MG63 (cell line): ENCODE data around the gene LRRC58. TPM values are rescaled to one million over a fixed set of nuclear protein-coding genes. Genes with fewer than 3 reads are reported as not detected.
A peak's percentile ranks its signal among the peaks of the same experiment; 100 is the strongest.
"Not testable (repeated sequence)": the region's sequence is repeated elsewhere in the genome, so short reads cannot be mapped to it uniquely, and the experiment has no call there.

ENCODE experiments used
- DNase-seq: peaks from one replicate; pipeline ENCODE4 v3.0.0-alpha.2; 2020
- H3K27me3 ChIP-seq: fragments of 250-450 bp; sonication (Bioruptor Pico); 2 replicates; pipeline ENCODE4 v1.5.1; 2020; ENCODE audit warnings: mild to moderate bottlenecking, moderate library complexity
- H3K36me3 ChIP-seq: fragments of 250-450 bp; sonication (Bioruptor Pico); 2 replicates; pipeline ENCODE4 v1.5.1; 2020; ENCODE audit warnings: mild to moderate bottlenecking, moderate library complexity
- H3K4me3 ChIP-seq: fragments of 250-450 bp; sonication (Bioruptor Pico); 2 replicates; pipeline ENCODE4 v1.5.1; 2020; ENCODE audit warnings: mild to moderate bottlenecking, moderate library complexity
- H3K9me3 ChIP-seq: fragments of 250-450 bp; sonication (Bioruptor Pico); 2 replicates; pipeline ENCODE4 v1.5.1; 2020; ENCODE audit warnings: mild to moderate bottlenecking, moderate library complexity
- total RNA-seq: library from RNA; depleted of rRNA; stranded (reverse); fragments of >200 nt; shearing (Covaris generic); gene quantifications from 2 replicates; pipeline ENCODE4 v1.2.3, GENCODE V29; 2014; ENCODE audit warnings: low replicate concordance

LRRC58 gene
- total RNA-seq, 1 experiment from 2014 or later = 23.2 TPM

DNA sequence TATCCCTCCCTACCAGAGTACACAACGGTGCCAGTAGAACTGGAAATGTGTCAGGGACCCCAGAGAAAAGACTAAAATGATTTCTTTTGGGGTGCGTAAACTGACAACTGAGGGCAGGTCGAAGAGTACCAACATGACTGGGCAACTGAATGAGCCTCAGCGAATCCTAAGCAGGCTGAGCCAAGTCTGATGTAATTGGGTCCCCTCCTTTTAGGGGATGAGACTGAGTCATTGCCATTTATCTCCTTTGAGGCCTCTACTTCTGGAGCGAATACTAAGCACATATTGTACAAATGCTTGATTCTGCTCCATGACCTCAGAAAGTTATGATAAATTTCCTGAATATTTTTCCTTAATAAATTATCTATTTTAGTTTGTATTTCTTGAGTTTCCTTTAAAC, 46.8 kb downstream of the LRRC58 start:
- H3K4me3 ChIP-seq = no peak overlapping the region
- DNase-seq = no peak
- no peaks in the 10 kb centered on the region for H3K36me3 ChIP-seq
- H3K9me3 ChIP-seq = no peaks in the 10 kb centered on the region
- H3K27me3 ChIP-seq = no peaks in the 10 kb centered on the region

DNA sequence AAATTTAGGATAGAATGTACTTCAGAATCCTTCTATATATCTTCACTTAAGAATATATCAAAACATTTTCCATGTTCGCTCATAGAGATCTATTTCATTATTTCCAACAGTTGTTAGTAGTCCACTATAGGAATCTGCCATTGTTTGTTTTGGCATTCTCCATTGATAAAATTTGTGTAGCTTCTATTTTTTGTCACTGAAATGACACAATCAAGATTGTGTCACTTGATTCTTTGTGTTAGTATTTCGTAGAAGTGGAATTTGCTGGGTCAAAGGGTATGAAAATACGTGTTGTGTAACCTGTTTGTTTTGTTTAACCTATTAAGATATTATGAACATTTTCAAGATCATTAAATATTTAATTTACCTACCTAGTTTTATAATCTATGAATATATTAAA, 48.2 kb downstream of the LRRC58 start:
- Histone ChIP-seq H3K27me3 (no peaks in the 10 kb centered on the region), H3K36me3 (no peaks in the 10 kb centered on the region), H3K9me3 (no peaks in the 10 kb centered on the region), H3K4me3 (no peak overlapping the region)
- no peak for DNase-seq

DNA sequence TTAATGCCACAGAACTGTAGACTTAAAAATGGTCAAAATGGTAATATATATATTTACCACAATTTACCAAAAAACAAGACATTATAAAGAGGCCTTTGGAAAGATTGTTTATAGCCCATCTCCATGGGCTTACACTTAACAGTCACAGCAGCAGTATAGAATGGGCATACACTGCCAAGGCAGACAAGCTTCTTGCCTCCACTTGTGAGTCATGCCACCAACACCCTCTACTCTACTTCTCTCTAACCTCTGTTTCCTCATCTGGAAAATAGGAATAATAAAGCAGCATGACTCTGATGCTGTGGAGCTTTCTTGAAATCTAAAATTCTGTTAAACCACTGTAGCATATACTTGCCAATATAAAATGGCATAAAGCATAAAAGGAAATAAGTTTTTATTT, 49.8 kb downstream of the LRRC58 start:
- Histone ChIP-seq H3K9me3 (peaks cover under 1% of the 10 kb centered on the region; the same call in 1 of the 2 replicates), H3K27me3 (no peaks in the 10 kb centered on the region), H3K4me3 (no peak overlapping the region), H3K36me3 (no peaks in the 10 kb centered on the region)
- no peak for DNase-seq

DNA sequence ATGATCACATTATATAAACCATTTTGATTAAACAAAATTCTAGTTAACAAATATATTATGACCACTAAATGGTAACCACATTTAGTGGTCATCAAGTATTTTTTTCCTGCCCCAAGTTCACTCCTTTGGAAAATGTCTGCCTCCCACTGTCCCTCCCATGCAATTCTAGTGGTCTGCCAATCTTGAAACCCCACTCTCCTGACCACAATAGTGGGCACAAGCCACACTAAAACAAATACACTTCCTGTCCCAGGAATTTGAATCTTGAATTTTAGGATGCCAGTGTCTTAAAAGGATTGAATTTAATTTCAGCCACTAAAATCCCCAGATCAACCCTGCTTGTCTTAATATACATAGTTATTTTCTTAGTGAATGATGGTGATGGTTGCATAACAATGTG, 50.2 kb downstream of the LRRC58 start:
- H3K27me3 ChIP-seq = no peaks in the 10 kb centered on the region
- H3K36me3 ChIP-seq = no peaks in the 10 kb centered on the region
- DNase-seq = no peak
- no peak overlapping the region for H3K4me3 ChIP-seq
- H3K9me3 ChIP-seq = peaks cover 5% of the 10 kb centered on the region

DNA sequence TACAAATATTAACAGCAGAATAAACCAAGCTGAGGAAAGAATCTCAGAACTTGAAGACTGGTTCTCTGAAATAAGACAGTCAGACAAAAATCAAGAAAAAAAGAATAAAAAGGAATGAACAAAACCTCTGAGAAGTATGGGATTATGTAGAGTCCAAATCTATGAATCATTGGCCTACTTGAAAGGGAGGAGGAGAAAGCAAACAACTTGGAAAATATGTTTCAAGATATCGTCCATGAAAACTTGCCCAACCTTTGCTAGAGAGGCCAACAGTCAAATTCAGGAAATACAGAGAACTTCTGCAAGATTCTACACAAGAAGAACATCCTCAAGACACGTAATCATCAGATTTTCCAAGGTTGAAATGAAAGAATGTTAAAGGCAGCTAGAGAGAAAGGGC, 57.6 kb downstream of the LRRC58 start:
- not testable (repeated sequence) for H3K4me3 ChIP-seq, H3K27me3 ChIP-seq, DNase-seq, H3K36me3 ChIP-seq, H3K9me3 ChIP-seq

DNA sequence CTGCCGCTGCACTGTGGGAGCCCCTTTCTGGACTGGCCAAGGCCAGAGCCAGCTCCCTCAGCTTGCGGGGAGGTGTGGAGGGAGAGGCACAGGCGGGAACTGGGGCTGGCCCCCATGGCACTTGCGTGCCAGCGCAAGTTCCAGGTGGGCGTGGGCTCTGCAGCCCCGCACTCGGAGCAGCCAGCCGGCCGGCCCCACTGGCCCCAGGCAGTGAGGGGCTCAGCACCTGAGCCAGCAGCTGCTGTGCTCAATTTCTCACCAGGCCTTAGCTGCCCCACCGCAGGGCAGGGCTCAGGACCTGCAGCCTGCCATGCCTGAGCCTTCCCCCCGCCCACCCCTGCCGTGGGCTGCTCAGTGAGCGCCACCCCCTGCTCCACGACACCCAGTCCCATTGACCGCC, 59.5 kb downstream of the LRRC58 start:
- peaks cover 5% of the 10 kb centered on the region for H3K9me3 ChIP-seq
- no peak for DNase-seq
- H3K27me3 ChIP-seq = no peaks in the 10 kb centered on the region
- no peak overlapping the region for H3K4me3 ChIP-seq
- H3K36me3 ChIP-seq = no peaks in the 10 kb centered on the region

DNA sequence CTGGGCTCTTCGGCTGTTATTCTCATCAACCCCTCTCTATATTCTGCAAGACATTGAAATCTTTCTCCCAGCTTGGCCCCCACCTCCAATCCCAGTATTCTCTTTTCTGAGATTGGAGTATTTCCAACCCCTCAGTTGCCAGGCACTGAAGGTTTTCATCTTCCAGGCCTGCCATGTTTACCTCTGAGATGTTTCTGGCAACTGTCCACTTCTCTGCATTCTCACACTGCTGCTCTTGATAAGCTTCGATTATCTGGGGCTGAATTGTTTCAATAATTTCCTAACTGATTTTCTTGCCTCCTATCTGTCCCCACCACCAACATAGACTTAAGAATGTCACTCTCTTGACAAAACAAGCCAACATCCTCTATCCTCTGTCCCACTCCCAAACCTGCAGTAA, 62.7 kb downstream of the LRRC58 start:
- no peaks in the 10 kb centered on the region for H3K27me3 ChIP-seq
- no peaks in the 10 kb centered on the region for H3K36me3 ChIP-seq
- no peak overlapping the region for H3K4me3 ChIP-seq
- H3K9me3 ChIP-seq = no peaks in the 10 kb centered on the region
- no peak for DNase-seq

DNA sequence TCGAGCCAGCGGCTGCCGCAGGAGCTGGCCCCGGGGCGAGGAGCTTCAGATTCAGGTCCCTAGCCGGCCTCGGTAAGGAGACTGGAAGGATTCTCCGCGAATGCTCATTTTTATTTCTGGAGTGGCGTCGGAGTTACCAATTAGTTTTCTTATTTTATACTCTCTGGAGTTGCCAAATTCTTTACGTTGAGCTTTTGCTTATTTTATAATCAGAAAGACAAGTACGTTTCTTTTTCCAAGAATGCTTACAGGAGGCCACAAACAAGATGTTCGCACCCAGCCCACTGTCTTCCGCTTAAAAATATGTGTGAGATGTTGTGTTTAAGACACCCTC, 63.7 kb downstream of the LRRC58 start:
- Histone ChIP-seq H3K27me3 (no peaks in the 10 kb centered on the region), H3K36me3 (no peaks in the 10 kb centered on the region), H3K4me3 (peak overlapping the region; percentile 51), H3K9me3 (no peaks in the 10 kb centered on the region)
- DNase-seq = no peak

DNA sequence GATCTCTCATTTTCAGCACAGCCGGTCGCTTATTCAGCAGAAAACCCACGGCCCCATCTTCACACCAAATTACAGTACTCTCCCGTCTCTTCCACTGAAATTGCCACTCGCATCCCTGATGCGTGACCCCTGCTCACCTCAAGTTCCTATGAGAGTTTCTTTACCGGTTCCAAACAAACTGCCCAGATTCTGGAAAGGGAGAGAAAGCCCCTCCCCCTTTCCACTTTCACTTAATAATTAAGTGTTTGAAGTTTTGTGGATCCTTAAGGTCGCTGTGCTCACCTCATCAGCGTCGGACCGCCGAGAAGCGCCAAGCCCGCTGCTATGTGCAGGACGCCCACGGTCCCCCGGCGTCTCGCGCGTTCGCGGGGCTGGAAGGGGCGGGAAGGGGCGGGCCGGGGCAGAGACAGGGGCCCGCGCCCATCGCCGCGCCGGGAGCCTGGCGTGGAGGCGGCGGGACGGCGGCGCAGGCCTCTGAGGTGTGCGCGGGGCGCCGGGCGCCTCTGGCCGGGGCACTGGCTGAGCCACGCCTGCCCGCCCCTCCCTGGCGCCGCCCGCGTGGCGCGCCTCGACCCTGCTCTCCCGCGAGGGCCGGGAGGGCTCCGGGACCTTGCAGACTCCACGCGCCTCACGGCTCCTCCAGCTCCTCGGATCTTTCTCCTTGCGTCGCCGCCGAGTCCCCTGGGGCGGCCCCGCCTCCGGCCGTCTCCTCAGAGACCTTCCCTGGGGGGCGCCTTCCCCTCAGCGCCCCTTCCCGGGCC, 64.2 kb downstream of the LRRC58 start, which contains the start of gene GPR156:
GPR156 (minus strand) TSS at position 476 of the 761 bp plus-strand sequence. CDS start 41,124 bp downstream, outside the sequence.
- Histone ChIP-seq H3K36me3 (no peaks in the 10 kb centered on the region), H3K9me3 (no peaks in the 10 kb centered on the region), H3K27me3 (no peaks in the 10 kb centered on the region), H3K4me3 (peak within 1 kb of the TSS; percentile 51)
- DNase-seq = peak; percentile 68

DNA sequence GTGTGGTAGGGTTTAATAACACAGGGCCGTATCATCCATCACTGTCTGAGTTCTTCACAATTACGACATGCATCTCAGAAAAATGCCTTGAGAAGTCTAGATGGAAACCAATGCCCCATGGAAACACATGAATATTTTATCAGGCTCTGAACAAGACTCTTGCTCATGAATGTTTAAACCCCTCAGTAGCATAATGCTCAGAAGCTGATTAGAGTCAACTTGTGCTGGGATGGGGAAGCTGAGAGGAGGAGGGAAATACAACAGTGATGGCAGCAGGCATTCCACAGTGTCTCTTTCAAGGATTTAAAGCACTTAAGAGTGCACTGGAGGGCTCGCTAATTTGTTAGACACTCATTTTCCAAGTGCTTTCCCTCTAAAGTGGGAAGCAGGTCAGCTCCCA, 67.9 kb downstream of the LRRC58 start:
- H3K4me3 ChIP-seq = no peak overlapping the region
- no peak for DNase-seq
- no peaks in the 10 kb centered on the region for H3K27me3 ChIP-seq
- no peaks in the 10 kb centered on the region for H3K36me3 ChIP-seq
- peaks cover 13% of the 10 kb centered on the region for H3K9me3 ChIP-seq

DNA sequence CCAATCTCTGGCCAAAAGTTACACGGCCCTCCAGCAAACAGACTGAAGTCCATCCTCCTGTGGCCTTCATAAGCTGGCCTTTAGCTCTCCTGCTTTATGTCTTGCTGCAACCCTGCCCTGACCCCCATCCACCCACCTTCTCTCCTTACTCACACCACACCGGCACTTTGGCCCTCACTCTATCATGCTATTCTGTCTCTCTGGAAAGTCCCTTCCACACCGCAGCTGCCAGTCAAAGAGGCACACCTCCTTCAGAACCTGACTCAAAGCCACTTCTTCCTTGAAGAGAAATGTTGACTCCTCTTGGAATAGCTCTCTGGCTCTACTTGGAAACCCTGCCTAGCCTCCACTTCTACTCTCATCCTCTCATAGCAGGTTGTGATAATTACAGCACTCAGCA, 68.6 kb downstream of the LRRC58 start:
- no peak for DNase-seq
- H3K36me3 ChIP-seq = no peaks in the 10 kb centered on the region
- H3K4me3 ChIP-seq = no peak overlapping the region
- H3K27me3 ChIP-seq = no peaks in the 10 kb centered on the region
- peaks cover 13% of the 10 kb centered on the region for H3K9me3 ChIP-seq

DNA sequence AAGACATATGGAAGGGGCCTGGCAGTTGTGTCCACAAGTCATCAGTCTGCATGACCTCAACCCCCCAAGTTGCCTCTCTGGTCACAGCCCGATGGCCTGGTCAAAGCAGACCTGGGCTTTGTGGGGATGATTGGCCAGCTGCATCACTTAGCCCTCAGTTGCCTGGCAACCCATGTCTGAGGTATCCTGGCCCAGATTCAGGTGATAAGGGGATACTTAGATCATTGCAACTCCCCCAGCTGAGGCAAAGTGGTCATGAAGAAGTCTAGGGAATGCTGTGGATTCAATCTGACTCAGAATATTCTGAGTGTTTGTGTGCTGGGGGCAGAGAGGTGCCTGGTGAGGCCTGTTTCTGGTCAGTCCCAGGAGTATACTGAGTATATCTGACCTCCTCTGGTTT, 69.1 kb downstream of the LRRC58 start:
- Histone ChIP-seq H3K36me3 (no peaks in the 10 kb centered on the region), H3K9me3 (peaks cover 13% of the 10 kb centered on the region), H3K27me3 (no peaks in the 10 kb centered on the region), H3K4me3 (no peak overlapping the region)
- no peak for DNase-seq

DNA sequence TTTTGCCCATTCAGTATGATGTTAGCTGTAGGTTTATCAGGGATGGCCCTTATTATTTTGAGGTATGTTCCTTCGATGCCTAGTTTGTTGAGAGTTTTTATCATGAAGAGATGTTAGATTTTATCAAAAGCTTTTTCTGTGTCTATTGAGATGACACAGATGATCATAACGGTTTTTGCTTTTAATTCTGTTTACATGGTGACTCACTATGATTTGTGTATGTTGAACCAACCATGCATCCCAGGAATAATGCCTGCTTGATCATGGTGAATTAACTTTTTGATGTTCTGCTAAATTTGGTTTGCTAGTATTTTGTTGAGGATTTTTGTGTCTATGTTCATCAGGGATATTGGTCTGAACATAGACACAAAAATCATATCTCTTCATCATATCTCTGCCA, 72.4 kb downstream of the LRRC58 start:
- H3K27me3 ChIP-seq = no peaks in the 10 kb centered on the region
- H3K4me3 ChIP-seq = no peak overlapping the region
- H3K36me3 ChIP-seq = no peaks in the 10 kb centered on the region
- no peak for DNase-seq
- H3K9me3 ChIP-seq = peaks cover 13% of the 10 kb centered on the region

DNA sequence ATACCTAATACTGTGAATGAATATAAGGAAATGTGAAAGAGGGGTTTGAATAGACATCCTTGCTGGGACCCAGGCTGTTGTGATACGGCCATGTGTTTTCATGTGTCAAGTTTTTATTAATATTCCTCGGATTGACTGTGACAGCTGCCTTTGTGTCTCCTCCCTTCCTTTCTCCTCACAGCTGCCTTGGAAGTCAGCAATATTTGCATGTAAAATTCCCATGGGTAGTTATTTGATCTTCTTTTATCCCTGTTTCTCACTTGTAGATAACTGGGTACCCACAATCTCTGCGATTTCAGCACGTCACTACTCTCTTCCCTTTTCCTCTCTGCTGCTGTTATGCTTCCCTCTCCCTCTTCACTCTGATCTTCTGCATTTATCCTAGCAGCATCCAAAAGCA, 73.5 kb downstream of the LRRC58 start:
- no peak for DNase-seq

DNA sequence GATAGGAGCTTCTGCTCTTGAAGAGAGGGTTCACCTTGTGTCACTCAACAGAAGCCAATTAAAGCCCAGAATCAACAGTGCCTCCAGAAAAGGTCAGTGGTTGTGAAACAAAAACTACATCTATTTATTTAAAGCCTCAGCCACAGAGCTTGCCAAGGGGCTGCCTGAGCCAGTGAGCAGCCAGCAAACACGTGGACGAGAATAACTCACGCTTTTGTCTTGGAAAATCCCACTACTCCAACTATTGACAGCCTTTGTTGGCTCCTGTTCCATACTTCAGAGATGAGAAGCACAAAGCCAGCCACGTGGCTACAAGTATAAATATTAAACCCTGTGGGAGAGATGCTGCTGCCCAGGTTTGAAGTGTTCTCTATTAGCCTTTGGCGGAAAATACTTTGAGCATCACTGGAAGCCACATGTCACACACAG, 74.4 kb downstream of the LRRC58 start:
- no peak overlapping the region for H3K4me3 ChIP-seq
- peak; percentile 53 for DNase-seq
- H3K9me3 ChIP-seq = peaks cover 13% of the 10 kb centered on the region
- H3K36me3 ChIP-seq = no peaks in the 10 kb centered on the region
- H3K27me3 ChIP-seq = no peaks in the 10 kb centered on the region

More for the DNA sequence above, 73.5 kb downstream of the LRRC58 start:
- Histone ChIP-seq H3K36me3 (no peaks in the 10 kb centered on the region), H3K4me3 (no peak overlapping the region), H3K9me3 (peaks cover 13% of the 10 kb centered on the region), H3K27me3 (no peaks in the 10 kb centered on the region)
